Fibroblast of gingiva (primary cell): Measurements from ENCODE around the gene DEGS1.

ENCODE experiments used
- DNase-seq: peaks from one replicate; pipeline ENCODE4 v3.0.0-alpha.2; 2011; ENCODE audit warnings: low read depth

DEGS1 gene

GRCh38 chr1:224213438-224214119 lies 30.5 kb downstream of the DEGS1 start:
- DNase-seq: no peak

DNA sequence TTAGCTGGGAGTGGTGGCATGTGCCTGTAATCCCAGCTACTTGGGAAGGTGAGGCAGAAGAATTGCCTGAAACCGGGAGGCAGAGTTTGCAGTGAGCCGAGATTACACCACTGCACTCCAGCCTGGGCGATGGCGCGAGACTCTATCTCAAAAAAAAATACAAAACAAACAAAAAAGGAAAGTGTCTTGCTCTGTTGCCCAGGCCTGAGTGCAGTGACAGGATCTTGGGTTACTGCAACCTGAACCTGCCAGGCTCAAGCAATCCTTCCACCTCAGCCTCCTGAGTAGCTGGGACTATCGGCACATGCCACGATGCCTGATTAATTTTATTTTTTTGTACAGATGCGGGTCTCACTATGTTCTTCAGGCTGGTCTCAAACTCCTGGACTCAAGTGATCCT lies 33.3 kb downstream of the DEGS1 start:
- no peak for DNase-seq

- DNase-seq: no peak
These were observed 34.9 kb downstream of the DEGS1 start for GRCh38 chr1:224217655-224218623.

GRCh38 chr1:224219011-224219611 lies 36.1 kb downstream of the DEGS1 start:
- DNase-seq: no peak

DNA sequence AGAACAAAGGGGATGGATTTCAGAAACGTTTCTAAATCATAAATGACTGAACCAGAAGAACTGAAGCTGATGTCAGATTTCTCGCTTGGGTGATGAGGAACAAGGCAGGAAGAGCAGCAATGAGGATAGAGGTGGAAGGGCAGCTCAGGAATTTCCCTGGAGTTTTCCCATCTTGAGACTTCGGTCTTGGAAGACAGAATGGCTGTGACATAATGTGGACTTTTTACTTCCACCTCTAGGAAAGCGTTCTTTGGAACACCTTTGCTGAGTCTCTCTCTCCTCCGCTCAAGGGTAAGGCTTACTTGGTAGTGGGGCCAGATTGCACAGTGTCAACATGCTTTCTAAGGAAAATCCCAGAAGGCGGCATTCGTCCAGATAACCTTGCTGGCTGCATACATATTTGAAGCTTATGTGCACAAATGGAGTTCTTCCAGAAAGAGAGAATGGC lies 36.6 kb downstream of the DEGS1 start:
- DNase-seq: no peak

- peak; percentile 68 for DNase-seq
These were observed 41.0 kb downstream of the DEGS1 start for GRCh38 chr1:224223819-224224714.

DNA sequence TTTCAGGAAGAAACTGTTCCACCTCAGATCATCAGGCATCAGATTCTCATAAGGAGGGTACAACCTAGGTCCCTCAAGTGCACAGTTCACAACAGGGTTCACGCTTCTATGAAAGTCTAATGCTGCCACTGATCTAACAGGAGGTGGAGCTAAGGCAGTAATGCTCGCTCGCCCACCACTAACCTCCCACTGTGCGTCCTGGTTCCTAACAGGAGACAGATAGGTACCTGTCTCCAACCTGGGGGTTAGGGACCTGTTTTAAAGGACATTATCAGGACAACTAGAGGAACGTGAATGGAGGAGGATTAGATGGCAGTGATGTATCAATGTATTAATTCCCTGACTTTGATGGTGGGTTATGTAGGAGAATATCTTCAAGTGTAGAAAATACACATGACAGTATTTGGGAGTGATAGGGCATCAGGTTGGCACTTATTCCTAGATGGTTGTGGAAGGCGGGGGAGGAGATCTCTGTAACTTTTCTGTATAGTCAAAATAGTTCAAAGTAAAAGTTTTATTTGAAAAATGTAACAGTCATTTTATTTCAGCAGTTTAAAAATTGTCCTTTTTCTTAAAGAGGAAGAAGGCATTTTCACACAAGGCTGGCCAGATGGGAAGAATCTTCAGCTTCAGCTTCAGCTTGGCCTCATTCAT lies 43.9 kb downstream of the DEGS1 start:
- no peak for DNase-seq

DNA sequence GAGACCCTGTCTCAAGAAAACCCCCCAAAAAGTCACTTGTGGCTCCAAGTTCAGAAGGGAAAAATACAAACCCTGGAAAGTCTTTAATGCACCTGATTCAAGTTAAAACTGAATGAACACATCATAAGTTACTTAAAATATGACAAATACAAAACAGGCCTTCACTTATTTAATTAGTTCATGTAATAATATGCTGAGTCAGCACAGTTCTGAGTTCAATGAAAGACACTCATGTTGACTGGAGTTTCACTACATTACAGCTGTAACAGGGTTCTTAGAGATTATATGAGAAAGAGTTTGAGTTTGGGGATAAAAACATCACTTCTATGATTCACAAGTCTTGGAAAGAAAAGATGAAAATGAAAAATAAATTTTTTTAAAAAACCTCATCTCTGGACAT lies 51.0 kb downstream of the DEGS1 start:
- DNase-seq: no peak

DNA sequence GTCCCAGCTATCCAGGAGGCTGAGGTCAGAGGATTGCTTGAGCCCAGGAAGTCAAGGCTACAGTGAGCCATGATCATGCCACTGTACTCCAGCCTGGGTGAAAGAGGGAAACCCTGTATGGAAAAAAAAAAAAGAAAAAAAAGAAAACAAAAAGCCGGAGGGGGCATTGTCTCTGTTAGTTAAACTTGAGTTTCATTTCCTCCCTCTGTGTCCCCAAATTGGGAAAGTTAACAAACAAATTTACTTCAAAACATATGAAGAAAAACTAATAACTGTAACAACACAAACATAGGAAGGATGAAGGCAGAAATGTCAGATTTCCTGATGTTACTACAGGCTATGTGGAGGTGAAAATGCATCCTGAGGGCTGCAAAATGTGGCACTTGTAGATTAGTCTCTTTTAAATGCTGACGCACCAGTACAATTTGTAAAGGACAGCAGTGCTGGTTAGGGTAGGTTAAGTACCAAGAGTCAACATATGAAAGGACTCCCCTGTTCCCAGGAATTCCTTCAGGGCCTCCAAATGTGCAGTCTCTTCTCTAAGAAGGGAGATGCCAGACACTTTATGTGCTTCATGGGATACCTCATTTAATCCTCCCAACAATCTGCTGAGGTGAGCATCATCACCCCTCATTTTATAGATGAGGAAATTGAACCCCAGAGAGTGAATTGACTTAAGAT lies 52.9 kb downstream of the DEGS1 start:
- DNase-seq: no peak

- no peak for DNase-seq
These were observed 54.3 kb downstream of the DEGS1 start for GRCh38 chr1:224237119-224237881.

DNA sequence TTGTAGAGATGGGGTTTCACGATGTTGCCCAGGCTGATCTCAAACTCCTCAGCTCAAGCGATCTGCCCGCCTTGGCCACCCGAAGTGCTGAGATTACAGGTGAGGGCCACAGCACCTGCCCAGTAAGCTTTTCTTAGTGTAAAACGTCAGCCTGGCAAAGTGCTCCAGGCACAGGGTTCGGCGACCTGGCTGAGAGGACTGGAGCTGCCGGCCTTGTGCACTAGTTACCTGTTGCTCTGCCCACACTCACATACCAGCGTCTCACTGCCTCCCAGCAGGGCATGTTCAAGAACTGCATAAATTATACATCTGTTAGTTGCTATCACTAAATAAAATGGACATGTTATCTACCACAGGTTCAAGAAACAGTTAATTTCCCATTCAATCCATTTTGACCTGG lies 55.2 kb downstream of the DEGS1 start:
- DNase-seq: no peak

DNA sequence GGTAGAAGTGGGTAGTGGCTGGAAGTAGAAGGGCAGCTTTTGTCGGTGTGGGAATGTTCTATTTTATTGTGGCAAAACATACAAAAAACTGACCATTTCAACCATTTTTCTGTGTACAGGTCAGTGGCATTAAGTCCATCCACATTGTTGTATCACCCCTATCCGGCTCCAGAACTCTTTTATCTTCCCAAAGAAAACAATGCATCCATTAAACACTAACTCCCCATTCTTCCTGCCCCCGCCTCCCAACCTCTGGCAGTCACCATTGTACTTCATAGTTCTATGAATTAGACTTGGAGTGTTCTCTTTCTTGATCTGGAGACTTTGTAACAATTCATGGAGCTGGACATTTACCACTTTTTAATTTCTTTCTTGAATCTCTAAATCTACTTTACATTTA lies 55.7 kb downstream of the DEGS1 start:
- DNase-seq: no peak
